ENCODE data around the gene MEGF11.
A peak's percentile ranks its signal among the peaks of the same experiment; 100 is the strongest.

DNA sequence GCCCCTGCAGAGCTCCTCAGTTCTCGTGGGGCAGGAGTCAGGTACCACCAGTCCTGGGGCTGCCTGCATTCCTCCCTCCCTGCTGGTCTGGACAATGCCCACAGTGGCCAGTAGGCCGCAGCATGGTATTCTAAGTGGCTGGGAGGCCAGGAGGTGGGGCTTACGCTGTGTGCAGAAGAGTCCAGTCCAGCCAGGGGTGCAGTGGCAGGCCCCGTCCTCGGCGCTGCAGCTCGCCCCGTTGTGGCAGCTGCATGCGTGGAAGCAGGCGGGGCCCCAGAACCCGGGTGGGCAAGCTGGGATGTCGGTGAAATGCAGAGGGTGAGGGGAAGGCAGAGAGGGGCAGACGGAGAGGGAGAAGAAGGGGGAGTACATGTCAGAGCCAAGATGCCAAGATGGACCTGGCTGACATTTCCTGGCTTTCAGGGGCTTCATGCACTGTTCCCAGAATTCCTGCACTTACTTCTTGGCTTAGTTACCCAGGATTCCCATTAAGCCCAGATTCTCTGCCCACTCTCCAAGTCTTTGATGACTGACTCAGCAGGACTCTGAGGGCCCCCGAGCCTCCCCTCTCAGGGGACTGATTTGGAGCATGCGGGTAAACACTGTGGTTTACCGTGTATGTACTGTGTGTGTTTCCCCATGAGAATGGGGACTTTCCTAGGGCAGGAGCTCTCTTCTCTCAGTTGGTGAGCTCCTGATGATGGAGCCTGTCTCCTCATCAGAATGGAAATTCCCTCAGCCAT, 336.7 kb downstream of the MEGF11 start:
- TF ChIP-seq, protein P1, sequence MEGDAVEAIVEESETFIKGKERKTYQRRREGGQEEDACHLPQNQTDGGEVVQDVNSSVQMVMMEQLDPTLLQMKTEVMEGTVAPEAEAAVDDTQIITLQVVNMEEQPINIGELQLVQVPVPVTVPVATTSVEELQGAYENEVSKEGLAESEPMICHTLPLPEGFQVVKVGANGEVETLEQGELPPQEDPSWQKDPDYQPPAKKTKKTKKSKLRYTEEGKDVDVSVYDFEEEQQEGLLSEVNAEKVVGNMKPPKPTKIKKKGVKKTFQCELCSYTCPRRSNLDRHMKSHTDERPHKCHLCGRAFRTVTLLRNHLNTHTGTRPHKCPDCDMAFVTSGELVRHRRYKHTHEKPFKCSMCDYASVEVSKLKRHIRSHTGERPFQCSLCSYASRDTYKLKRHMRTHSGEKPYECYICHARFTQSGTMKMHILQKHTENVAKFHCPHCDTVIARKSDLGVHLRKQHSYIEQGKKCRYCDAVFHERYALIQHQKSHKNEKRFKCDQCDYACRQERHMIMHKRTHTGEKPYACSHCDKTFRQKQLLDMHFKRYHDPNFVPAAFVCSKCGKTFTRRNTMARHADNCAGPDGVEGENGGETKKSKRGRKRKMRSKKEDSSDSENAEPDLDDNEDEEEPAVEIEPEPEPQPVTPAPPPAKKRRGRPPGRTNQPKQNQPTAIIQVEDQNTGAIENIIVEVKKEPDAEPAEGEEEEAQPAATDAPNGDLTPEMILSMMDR (IDR thresholded peaks at IDR 0.05), result peak in 6 of 7 experiments; percentile 26 to 75 (median 58)
- no peak for TF ChIP-seq POLR2A (IDR thresholded peaks at IDR 0.05)
